ENCODE measurements around the gene CHRNA4. TPM values are rescaled to one million over a fixed set of nuclear protein-coding genes. Genes with fewer than 3 reads are reported as not detected.

Gene CHRNA4
- total RNA-seq, 2 experiments from 2014 or later, result not detected

- Mint-ChIP-seq H3K9me3 (peaks cover 5% of the 10 kb centered on the region), H3K27me3 (peaks cover 9% of the 10 kb centered on the region), H3K4me3 (no peak overlapping the region), H3K36me3 (ENCODE audit: low read depth) (no peaks in the 10 kb centered on the region), H3K27ac (no peak overlapping the region), H3K4me1 (ENCODE audit: low read depth) (peaks cover 2% of the 10 kb centered on the region)
- POLR2A ChIA-PET, result interaction anchor here (1.3 to 1.5 kb wide), 2 partner anchors 10 to 12 kb away, joined by 4 to 6 read pairs; no protein-coding TSS in a partner anchor
- ATAC-seq, result no peak
- DNase-seq, result no peak
- CTCF ChIA-PET, result interaction anchor here (0.7 to 2.0 kb wide), 3 partner anchors 9 to 56 kb away, joined by 3 to 6 read pairs (median 4); no protein-coding TSS in a partner anchor
- intact Hi-C loops (cut with micrococcal nuclease), result no loop called here
- TF ChIP-seq CTCF (IDR thresholded peaks at IDR 0.05), result no peak
Measured at GRCh38 chr20:63296531-63297299, 64.4 kb downstream of the CHRNA4 start.

GRCh38 chr20:63295846-63296245 is 65.3 kb downstream of the CHRNA4 start:
- Mint-ChIP-seq H3K27ac (no peak overlapping the region), H3K36me3 (ENCODE audit: low read depth) (no peaks in the 10 kb centered on the region), H3K9me3 (peaks cover 1% of the 10 kb centered on the region), H3K27me3 (peaks cover 6% of the 10 kb centered on the region), H3K4me3 (no peak overlapping the region), H3K4me1 (ENCODE audit: low read depth) (peaks cover 2% of the 10 kb centered on the region)
- no peak for TF ChIP-seq CTCF (IDR thresholded peaks at IDR 0.05)
- ATAC-seq, result no peak
- POLR2A ChIA-PET, result interaction anchor here (1.3 to 1.5 kb wide), 2 partner anchors 9 to 11 kb away, joined by 4 to 6 read pairs; no protein-coding TSS in a partner anchor
- DNase-seq, result no peak
- CTCF ChIA-PET, result interaction anchor here (0.9 to 2.9 kb wide), 5 partner anchors 8 to 85 kb away, joined by 3 to 14 read pairs (median 4); no protein-coding TSS in a partner anchor
- intact Hi-C loops (cut with micrococcal nuclease), result no loop called here

- POLR2A ChIA-PET, result interaction anchor here (0.8 to 1.5 kb wide), 3 partner anchors 8 to 24 kb away, joined by 4 to 6 read pairs (median 4); no protein-coding TSS in a partner anchor
- Mint-ChIP-seq H3K36me3 (ENCODE audit: low read depth) (no peaks in the 10 kb centered on the region), H3K9me3 (no peaks in the 10 kb centered on the region), H3K27ac (no peak overlapping the region), H3K4me3 (no peak overlapping the region), H3K27me3 (peaks cover 5% of the 10 kb centered on the region), H3K4me1 (ENCODE audit: low read depth) (peaks cover 2% of the 10 kb centered on the region)
- CTCF ChIA-PET, result interaction anchor here (0.9 to 2.9 kb wide), 4 partner anchors 11 to 85 kb away, joined by 3 to 14 read pairs (median 4); no protein-coding TSS in a partner anchor
- ATAC-seq (no peak), DNase-seq (no peak)
- TF ChIP-seq CTCF (IDR thresholded peaks at IDR 0.05), result no peak
- intact Hi-C loops (cut with micrococcal nuclease), result no loop called here
Measured at GRCh38 chr20:63295422-63295821, 65.7 kb downstream of the CHRNA4 start.

- intact Hi-C loops (cut with micrococcal nuclease), result no loop called here
- ATAC-seq (no peak), DNase-seq (no peak)
- no peak for TF ChIP-seq CTCF (IDR thresholded peaks at IDR 0.05)
- H3K27me3 Mint-ChIP-seq, result peaks cover 5% of the 10 kb centered on the region
- CTCF ChIA-PET, result interaction anchor here (0.9 to 2.9 kb wide), 4 partner anchors 11 to 86 kb away, joined by 3 to 14 read pairs (median 4); no protein-coding TSS in a partner anchor
- no peak overlapping the region for H3K27ac Mint-ChIP-seq
- no peaks in the 10 kb centered on the region for H3K36me3 Mint-ChIP-seq (ENCODE audit: low read depth)
- POLR2A ChIA-PET, result interaction anchor here (0.8 to 1.5 kb wide), 2 partner anchors 10 to 24 kb away, joined by 4 to 6 read pairs; no protein-coding TSS in a partner anchor
- no peak overlapping the region for H3K4me3 Mint-ChIP-seq
- no peaks in the 10 kb centered on the region for H3K9me3 Mint-ChIP-seq
- H3K4me1 Mint-ChIP-seq (ENCODE audit: low read depth), result peaks cover 2% of the 10 kb centered on the region
Measured at GRCh38 chr20:63295018-63295417, 66.1 kb downstream of the CHRNA4 start.

GRCh38 chr20:63294536-63294900 is 66.6 kb downstream of the CHRNA4 start:
- H3K9me3 Mint-ChIP-seq, result no peaks in the 10 kb centered on the region
- H3K27ac Mint-ChIP-seq, result no peak overlapping the region
- DNase-seq, result no peak
- intact Hi-C loops (cut with micrococcal nuclease), result no loop called here
- no peak for TF ChIP-seq CTCF (IDR thresholded peaks at IDR 0.05)
- ATAC-seq, result no peak
- no peaks in the 10 kb centered on the region for H3K36me3 Mint-ChIP-seq (ENCODE audit: low read depth)
- H3K4me3 Mint-ChIP-seq, result no peak overlapping the region
- peaks cover 5% of the 10 kb centered on the region for H3K27me3 Mint-ChIP-seq
- ChIA-PET POLR2A (interaction anchor here (0.8 kb wide), 1 partner anchor 23 kb away, joined by 4 read pairs; no protein-coding TSS in a partner anchor), CTCF (interaction anchor here (1.1 to 2.9 kb wide), 3 partner anchors 11 to 71 kb away, joined by 3 to 14 read pairs (median 4); no protein-coding TSS in a partner anchor)
- H3K4me1 Mint-ChIP-seq (ENCODE audit: low read depth), result peaks cover 2% of the 10 kb centered on the region
